NCI-H82 treated with DMSO at 0.1 percent for 48 hours (cell line): Measurements from ENCODE around the gene ZNF479.
"Not testable (repeated sequence)": the region's sequence is repeated elsewhere in the genome, so short reads cannot be mapped to it uniquely, and the experiment has no call there.

Experiments
- DNase-seq: peaks from one replicate; lab custom pipeline; 2025; ENCODE audit not compliant: unreplicated experiment; lab: John Stamatoyannopoulos, UW

Gene ZNF479

DNA sequence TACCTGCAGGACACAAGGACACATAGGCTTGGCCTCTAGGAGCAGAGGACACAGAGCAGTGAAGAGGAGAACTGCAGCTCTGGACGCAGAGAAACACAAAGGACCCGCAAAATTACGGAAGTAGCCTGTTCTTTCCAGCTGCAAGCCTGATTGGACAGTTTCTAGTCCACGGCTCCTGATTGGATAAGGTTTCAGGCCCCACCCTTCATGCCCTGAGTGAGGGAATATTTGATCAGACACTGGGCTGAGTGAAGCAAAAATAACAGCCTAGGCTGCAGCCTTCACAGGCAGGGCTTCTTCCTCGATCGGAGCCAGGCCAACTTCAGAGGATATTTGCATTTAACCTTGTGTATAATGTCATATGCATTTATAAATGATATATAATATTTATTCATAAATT is at the start of gene ZNF479:
Gene ZNF479, minus strand, starts transcription at position 101 of the 400 bp plus-strand sequence. CDS start 112 bp downstream, outside the sequence.
- not testable (repeated sequence) for DNase-seq

GRCh38 chr7:57182031-57182430 is 49.8 kb upstream of the ZNF479 start:
- DNase-seq, result no peak

DNA sequence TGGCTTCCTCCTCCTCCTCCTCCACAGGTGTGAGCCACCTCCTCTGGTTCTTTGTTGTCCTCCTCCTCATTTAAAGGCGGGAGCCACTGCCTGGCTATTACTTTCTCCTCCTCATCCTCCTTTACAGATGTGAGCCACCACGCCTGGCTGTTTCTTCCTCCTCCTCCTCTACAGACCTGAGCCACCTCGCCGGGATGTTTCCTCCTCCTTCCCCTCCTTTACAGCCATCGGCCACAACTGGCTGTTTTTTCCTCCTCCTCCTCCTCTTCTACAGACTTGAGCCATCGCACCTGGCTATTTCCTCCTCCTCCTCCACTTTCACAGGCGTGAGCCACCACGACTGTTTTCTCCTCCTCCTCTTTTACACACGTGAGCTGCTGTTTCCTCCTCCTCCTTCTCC is 49.0 kb upstream of the ZNF479 start:
- no peak for DNase-seq

DNA sequence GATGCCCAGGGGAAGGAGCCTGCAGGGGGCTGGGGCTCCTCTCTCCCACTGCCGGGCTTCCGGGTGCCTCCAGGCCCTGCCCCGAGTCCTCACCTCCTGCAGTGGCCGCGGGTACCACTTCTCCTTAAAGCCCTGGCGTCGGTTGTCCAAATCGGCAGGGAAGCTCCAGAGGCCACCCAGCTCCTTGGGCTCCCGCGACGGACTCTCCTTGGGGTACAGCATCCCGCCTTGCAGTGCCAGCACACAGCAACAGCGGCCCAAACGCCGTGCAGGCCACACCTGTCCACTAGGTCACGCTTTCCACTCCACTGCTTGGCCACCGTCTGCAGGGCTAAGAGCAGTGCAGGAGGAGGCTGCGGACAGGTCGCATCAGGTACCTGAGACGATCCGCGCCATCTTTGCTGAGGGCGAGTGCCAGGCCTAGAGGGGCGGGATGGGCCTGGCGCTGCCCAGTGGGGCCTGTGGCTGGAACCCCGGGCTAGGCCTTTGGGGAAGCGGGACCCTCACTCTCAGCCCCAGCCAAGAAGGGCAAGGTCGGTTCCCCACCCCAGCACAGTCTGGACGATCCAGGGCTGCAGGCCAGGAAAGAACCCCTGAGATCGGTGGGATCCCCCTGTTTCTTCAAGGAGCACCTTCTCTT is 47.7 kb upstream of the ZNF479 start:
- no peak for DNase-seq

GRCh38 chr7:57178768-57179139 is 46.5 kb upstream of the ZNF479 start:
- DNase-seq, result no peak

GRCh38 chr7:57177856-57178767 is 45.9 kb upstream of the ZNF479 start:
- no peak for DNase-seq

DNA sequence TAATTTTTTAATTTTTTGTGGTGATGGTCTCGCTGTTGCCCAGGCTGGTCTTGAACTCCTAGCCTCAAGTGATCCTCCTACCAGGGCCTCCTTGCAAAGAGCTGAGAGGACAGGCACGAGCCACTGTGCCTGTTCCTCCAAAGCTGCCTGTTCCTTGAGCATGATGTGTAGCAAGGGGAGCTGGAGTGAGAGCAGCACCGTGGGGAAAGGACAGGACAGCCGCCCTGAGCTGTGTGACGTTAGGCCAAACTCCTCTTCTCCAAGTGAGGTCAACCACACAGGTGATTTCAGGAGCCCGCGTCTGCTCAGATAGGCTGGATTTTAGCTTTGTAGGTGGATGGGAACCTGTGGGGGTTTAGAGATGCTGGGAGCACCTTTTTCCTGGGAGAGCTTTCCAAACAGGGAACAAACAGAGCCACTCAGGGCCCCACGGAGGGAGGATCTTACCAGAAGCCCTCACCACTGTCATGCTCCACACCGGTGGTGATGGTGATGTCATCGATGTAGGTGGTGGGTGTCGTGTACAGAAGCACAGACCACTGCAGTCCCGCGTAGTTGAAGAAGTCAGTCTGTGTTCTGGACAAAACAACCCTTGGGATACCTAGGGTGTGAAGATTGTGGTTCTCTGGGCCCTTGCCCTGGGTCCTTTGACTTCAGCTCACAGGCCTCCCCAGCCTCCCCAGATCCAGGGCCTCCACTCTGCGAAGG is 44.8 kb upstream of the ZNF479 start:
- no peak for DNase-seq

DNA sequence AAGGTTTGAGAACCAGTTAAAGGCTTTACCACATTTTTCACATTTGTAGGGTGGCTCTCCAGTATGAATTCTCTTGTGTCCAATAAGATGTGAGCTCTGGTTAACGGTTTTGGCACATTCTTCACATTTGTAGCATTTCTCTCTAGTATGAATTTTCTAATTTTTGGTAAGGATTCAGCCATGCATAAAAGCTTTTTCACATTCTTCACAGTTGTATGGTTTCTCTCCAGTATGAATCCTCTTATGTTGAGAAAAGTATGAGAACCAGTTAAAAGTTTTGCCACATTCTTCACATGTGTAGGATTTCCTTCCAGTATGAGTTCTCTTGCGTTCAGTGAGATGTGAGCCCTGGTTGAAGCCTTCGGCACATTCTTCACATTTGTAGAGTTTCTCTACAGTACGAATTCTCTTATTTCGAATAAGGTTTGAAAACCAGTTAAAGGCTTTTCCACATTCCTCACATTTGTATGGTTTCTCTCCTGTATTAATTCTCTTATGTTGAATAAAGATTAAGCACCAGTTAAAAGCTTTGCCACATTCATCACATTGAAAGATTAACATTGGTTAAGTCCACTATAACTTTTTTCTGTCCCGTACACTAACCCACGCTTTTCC is 33.2 kb upstream of the ZNF479 start:
- DNase-seq, result no peak

DNA sequence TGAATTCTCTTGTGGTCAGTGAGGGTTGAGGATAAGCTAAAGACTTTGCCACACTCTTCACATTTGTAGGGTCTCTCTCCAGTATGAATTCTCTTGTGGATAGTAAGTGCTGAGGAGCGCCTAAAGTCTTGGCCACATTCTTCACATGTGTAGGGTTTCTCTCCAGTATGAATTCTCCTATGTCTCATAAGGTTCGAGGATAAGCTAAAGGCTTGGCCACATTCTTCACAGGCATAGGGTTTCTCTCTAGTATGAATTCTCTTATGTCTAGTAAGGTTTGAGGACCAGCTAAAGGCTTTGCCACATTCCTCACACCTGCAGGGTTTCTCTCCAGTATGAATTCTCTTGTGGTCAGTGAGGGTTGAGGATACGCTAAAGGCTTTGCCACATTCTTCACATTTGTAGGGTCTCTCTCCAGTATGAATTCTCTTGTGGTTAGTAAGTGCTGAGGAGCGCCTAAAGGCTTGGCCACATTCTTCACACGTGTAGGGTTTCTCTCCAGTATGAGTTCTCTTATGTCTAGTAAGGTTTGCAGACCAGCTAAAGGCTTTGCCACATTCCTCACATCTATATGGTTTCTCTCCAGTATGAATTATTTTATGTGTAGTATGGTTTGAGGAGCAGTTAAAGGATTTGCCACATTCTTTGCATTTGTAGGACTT is 12.0 kb downstream of the ZNF479 start:
- DNase-seq, result not testable (repeated sequence)
